PC-9 (cell line): ENCODE data around the gene MIGA2.

Experiments
- CTCF ChIP-seq: fragments of 200-600 bp; sonication (generic); conservative IDR thresholded peaks from 2 replicates; pipeline ENCODE4 v1.6.1; 2017; ENCODE audit warnings: mixed run types, antibody characterized with exemption, mild to moderate bottlenecking, moderate library complexity
- EZH2 ChIP-seq: fragments of 200-600 bp; sonication (generic); IDR thresholded peaks from 2 replicates; pipeline ENCODE4 v1.8.0; 2017; ENCODE audit warnings: antibody characterized with exemption, low read depth

DNA sequence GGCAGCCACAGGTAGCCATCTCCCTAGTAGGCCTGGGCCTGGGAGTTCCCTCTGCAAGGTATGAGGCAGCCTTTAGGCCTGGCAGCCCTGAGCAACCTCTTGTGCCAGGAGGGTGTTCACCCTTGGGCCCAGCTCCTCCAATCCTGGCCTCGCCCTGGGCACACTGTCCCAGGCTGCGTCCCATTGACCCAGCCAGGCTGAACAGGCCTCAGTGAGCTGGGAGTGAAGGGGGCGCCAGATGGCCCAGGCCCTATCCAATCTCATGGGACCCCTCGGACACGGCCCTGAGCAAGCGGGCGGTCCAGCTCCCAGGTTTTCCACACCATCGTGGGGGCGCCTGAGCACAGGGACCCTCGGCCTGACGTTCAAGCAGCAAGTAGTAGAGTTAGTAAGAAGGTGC lies 22.8 kb upstream of the MIGA2 start:
- TF ChIP-seq CTCF (no peak), EZH2 (no peak)
